NK-92 treated with Interleukin-12 subunit alpha and Interleukin-12 subunit beta, amount 100 ng/mL, for 24 hours (cell line): ENCODE data around the gene NXPH3.
"Not testable (repeated sequence)": the region's sequence is repeated elsewhere in the genome, so short reads cannot be mapped to it uniquely, and the experiment has no call there.

ENCODE experiments used
- DNase-seq: peaks from one replicate; lab custom pipeline; 2025; lab: John Stamatoyannopoulos, UW

NXPH3 gene

DNA sequence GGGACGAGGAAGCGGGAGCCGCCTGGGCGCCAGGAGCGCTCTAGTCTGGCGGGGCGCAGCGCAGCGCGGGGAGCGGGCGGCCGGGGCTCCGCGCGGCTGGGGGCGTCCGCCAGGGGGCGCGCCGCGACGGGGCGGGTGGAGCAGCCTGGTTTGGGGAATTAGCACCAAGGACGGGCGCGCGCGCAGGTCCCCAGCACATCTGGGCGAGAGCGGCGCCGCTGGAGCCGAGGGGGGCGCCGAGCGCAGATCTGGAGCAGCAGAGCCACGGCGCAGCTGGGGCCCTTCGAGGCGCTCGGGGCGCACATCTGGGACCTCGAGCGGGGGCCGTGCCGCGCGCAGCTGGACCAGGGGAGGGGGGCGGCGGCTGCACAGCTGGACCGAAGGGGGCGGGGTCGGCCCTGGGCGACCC lies at the start of gene NXPH3:
Gene NXPH3 (plus strand): TSS at position 193 of the 409 bp plus-strand sequence. CDS start 349 bp downstream, outside the sequence.
- no peak for DNase-seq

DNA sequence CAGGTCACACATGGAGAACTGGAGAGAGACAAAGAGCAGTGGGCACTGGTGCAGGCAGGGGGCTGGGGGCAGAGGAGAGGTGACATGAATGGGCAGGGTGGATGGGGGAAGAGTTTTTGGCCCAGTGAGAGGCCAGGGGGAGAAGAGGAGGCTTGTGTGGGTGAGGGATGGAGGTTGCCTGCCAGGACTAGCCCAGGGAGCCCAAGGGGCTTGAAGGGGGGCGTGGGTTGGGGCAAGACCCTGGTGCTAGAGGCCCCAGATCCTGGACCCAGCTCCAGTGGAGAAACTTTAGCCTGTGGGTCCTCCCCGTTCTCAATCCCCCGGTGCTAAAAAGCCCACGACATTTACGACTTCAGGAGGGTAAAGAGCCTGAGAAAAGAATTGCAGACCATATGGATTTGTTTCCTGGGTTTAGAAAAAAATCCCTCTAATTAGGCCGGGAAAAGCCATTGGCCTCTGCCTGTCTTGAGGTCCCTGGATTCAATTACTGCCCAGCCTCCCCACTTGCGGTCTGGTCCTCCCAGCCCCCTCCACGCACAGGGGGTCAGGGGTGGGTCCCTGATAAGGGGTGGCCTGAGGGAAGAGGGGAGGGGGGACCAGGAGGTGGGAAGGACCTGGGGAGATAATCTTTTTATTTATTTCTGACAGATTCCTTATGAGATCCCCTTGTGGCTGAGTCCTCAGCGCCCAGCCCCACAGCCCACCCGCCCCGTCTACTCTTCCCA lies 47.6 kb upstream of the NXPH3 start:
- DNase-seq = no peak

- no peak for DNase-seq
Observed at GRCh38 chr17:49528966-49529365, 46.7 kb upstream of the NXPH3 start.

DNA sequence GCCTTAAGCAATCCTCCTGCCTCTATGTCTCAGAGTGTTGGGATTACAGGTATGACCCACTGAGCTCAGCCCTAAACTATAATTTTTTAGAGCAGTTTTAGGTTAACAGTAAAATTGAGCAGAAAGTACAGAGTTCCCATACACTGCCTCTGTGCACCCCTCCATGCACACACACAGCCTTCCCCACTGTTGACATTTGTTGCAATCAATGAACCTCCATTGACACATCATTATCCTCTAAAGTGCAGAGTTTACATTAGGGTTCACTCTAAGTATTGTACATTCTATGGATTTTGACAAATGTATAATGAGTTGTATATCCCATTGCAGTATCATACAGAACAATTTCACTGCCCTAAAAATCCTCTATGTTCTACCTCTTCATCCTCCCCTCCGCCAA lies 45.6 kb upstream of the NXPH3 start:
- DNase-seq = no peak

DNA sequence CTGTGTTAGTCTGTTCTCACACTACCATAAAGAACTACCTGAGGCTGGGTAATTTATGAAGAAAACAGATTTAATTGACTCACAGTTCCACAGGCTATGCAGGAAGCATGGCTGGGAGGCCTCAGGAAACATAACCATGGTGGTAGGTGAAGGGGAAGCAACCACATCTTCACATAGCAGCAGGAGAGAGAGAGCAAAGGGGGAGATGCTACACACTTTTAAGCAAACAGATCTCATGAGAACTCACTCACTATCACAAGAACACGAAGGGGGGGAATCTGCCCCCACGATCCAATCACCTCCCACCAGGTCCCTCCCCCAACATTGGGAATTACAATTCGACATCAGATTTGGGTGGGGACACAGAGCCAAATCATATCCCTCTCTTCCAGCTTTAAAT lies 31.8 kb upstream of the NXPH3 start:
- DNase-seq = no peak

DNA sequence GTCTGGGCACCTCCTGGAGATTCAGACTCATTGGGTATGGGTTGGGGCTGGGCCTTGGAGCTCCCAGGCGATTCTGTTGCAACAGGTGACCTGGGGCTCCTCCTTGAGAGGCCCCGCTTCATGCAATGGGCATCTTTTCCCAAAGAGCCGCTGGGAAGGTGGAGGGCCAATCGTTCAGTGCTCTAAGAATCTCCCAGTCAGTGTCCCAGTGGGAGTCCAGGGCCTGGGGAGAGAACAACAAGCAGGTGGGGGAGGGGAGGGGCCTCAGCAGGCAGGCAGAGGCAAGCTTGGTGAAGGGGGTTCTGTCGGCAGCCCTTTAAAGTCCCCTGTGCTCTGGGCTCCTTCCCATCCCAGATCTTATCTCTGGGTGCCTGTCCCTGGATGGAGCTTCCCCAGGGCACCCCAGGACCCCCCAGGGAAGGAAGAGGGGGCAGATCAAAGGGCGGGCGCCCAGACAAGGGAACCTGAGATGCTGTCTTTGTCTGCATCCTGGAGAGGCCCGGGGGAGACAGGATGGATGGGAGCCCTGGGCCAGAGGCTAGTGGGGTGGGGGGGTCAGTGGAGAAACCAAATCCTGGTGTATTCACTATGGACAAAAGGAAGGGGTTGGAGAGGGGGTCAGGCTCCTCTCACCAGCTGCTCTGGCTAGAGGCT lies 30.5 kb upstream of the NXPH3 start:
- DNase-seq = no peak

GRCh38 chr17:49545806-49546545 lies 29.7 kb upstream of the NXPH3 start:
- no peak for DNase-seq

DNA sequence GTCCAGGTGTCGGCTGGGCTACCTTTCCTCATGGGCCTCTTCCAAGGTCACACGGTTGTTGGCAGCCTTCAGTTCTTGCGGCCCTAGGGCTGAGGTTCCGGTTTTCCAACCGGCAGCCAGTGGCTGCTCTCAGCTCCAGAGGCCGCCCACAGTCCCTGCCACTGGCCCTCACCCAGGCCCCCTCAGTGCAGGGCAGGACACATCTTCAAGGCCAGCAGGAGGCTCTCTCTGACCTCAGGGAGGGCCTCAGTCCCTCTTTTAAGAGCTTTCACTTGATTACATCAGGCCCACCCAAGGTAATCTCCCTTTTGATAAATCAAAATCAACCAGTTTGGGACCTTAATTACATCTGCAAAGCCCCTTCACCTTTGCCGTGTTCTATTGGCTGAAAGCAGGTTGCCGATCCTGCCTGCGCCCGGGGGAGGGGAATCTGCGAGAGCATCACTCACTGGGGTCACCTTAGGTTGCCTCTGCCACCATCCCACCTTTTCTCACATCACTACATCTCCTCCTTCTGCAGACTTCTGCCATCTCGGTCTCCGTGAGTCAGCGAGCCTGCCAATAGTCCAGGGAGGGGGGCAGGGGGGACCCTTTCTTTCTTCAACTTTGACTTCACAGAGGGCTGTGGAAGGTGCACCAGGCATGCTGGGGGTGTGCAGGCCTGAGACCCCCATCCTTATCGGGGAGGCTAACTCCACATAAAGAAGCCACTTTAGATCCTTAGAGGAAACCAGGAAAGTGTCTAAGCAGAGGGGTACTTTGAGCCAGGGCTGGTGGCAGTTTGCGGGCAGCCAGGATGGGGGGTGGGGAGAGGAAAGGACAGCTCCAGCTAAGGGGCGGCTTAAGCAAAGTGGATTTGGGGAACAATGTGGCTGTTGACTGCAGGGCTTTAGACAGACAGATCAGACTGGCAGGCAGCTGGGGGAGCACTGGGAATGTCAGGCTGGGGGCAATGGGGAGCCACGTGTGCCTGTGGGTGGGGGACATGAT lies 28.8 kb upstream of the NXPH3 start:
- DNase-seq = no peak

DNA sequence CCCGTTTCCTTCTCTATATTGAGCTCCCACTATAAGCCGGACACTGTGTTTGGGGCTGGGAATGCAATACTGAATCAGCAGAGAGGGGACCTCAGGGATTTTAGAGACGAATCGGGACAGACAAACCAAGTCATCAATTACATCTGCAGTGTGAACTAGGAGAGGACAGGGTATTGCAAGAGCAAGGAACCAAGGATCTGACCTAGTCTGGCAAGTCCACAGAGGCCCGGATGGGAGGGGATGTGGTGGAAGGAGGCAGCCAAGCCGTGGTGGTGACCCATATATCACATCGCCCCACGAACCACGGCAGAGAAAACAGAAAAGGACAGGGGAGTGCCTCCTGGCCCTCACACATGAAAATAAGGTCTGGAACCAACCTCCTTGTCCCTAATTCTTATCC lies 28.1 kb upstream of the NXPH3 start:
- no peak for DNase-seq

DNA sequence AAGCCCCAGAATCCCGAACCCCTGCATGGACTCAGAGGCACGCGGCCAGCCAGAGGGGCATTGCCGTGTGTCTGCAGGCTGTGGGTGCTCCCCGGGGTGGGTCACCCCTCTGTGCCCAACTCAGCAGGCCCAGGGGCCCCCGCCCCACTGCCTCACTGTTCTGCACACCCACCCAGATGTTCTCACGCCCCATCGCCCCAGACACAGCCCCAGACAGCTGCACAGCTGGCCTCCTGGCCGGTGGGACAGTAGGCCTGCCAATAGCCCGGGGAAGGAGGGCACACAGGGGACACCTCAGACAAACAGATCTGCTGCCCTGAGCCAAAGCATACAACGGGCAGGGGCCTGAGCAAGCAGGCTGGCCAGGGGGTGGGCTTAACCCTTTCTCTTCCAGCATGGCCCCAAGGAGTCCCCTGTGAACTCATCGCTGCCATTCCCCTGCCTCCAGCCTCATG lies 27.6 kb upstream of the NXPH3 start:
- no peak for DNase-seq

DNA sequence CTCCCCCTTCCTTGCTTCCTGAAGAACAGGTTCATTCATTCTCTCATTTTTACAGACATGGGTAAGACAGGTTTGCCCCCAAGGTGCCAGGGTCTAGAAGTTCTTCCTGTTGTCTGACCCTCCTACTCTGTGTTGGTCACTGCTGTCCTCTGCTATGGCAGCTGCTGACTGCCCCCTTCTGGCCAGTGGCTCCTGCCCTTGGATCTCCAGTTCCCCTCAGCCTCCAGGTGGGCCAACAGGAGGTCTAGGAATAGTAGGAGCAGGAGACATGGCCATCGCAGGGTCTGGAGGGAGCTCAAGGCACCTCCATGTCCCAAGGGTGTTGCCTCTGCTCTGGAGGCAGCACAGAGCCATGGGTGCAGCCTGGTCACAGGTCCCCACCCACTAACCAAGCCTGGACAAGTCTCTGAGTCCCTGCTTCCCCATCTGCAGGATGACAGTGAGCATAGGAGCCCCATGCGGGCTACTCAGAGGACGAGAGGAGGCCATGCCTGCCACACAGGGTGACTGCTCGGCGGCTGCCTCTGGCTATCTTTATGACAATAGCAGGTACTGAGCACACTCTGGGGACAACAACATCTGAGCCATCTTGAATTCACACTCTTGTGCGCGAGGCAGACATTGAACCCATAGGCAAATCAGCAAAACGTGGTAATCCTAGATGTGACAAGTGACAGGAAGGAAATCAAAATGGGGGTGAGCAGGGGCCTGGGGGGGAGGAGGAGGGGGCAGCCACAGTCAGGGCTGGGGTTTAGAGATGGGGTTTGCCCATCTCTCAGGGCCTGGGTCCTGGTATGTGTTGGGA lies 27.0 kb upstream of the NXPH3 start:
- no peak for DNase-seq

DNA sequence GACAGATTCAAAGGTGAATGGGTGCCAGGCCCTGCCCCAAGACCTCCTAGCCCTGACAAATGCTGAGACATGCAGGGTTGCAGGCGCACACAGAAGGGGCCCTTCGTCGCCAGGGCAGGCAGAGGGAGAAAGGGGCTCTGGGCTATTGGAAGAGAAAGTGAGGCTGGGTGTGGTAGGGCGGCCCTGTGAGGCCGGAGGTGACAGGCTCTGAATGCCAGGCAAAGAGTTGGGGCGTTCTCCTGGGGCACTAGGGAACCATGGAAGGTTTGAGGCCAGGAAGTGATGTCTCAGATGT lies 26.4 kb upstream of the NXPH3 start:
- DNase-seq = no peak

DNA sequence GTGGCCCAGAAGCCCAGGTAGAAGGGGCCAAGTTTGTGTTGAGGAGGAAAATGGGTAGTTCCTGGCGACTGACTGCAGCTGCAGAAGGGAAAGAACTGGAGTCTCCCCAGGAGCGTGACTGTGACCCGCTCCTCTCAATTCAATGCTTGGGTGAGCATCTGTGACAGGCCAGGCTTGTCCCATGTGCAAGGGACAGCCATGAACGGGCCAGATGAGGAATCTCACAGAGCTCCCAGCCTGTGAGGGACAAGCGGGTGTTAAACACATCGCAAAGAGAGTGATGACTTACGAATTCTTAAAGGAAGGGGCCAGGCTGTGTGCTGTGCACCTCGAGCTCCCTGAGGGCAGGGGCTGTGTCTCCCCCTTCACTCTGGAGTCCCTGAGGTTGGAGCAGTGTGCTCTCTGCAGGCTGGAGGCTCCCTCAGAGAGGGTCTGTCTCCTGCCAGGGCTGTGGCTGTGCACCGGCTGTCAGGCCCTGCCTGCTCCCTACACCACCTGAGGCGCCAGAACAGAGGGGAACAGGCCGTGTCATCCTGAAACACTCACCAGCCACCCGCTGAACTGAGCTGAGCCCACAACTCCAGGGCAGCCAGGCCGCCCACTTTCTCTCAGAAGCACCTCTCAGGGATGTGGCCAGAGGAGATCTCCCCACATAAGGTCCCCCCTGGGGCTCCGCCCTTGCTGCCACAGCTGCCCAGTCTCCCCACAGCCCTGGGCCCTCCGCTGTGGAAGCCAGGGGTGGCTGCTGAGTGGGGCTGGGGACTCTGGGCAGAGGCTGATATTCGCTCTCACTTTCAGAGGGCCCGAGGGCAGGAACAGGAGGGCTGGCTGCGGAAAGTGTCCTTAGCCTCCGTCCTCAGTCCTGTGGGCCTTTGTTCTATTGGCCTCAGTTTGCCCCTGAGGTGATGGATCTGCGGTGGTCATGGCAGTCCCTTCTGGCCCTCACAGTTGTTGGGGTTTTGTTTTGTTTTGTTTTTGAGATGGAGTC lies 25.7 kb upstream of the NXPH3 start:
- DNase-seq = no peak

GRCh38 chr17:49550764-49551163 lies 24.9 kb upstream of the NXPH3 start:
- not testable (repeated sequence) for DNase-seq

DNA sequence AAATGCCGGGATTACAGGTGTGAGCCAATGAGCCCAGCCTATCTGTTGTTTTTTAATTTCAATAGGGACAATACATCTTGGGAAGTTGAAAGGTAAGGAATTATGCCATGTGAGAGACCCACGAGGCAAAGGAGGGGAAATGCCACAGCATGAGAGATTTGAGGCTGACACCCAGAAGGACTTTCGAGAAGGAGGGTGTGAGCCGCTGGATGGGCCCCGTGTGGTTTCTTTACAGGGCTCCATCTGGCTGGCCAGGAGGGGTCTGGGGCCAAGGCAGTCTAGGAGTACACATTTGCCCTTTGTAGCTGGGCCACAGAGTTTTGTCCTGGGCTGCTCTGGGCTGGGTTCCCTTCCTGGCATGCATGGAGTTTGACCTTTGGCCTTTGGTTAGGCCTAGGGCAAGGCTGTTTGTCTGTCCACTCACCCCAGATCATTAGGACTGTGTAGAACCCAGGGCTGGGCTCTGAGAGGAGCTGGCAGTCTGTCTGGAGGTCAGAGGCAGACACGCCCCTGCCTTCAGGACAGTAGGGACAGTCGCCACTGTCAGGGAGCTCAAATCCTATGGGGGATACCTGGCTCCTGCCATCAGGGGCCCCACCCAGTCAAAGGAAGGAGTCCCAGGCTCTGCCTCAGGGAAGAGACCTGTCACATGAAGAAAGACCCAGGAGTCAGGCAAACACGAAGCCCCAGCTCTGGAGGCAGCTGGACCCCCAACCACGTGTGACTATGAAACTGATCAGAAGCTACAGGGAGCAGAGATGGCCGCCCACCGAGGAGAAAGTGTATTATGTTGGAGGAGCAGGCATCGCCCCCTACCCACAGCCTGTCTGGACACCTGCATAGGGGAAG lies 24.2 kb upstream of the NXPH3 start:
- DNase-seq = no peak

GRCh38 chr17:49552070-49552751 lies 23.5 kb upstream of the NXPH3 start:
- no peak for DNase-seq

DNA sequence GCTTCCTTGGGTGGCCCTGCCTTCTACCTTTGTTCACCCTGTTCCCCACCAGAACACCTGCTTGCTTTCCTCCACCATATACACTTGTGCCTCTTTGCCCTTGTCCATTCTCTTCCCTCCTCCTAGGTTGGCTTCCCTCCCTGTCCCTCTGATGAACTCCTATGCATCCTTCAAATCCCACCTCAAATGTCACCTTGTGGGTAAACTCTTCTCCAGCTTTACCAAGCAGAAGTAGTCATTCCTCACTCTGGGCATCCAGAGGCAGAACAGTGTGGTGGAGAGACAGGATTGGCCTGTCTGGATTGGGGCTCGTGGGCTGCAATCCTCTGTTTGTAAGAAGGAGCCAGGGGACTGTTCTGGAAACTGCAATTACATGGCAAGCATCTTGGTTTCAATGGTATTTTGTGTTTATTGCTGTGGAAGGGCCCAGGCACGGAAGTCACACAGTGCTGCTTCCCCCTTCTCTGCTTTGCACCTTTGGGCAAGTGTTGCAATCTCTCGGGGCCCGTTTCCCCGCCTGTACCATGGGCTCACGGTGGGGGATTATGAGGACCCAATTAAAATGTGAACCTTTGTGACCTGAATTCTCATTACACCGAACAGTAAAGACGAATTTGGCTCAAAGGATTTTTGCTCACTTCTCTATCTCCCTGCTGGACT lies 21.9 kb upstream of the NXPH3 start:
- no peak for DNase-seq
